Neural progenitor cell (in vitro differentiated cells): ENCODE measurements around the gene PITPNC1.

ENCODE experiments used
- CTCF ChIP-seq: fragments of 200-600 bp; sonication (generic); IDR thresholded peaks from 2 replicates; pipeline ENCODE4 v1.5.1; 2017; ENCODE audit warnings: antibody characterized with exemption, mild to moderate bottlenecking
- EZH2phosphoT487 ChIP-seq: fragments of 200-600 bp; sonication (generic); IDR thresholded peaks from 2 replicates; pipeline ENCODE4 v1.6.1; 2017; ENCODE audit warnings: antibody characterized with exemption

GRCh38 chr17:67515490-67516083 is 138.5 kb downstream of the PITPNC1 start:
- TF ChIP-seq CTCF = no peak
- no peak for TF ChIP-seq EZH2phosphoT487
